H1 (cell line): ENCODE results near the gene PTPA. TPM values are rescaled to one million over a fixed set of nuclear protein-coding genes. Genes with fewer than 3 reads are reported as not detected.

Source experiments
- CTCF ChIA-PET: fragments of 300-600 bp; sonication (Branson Sonifier 250); formaldehyde crosslinking; loops from one replicate; lab custom pipeline; 2021; ENCODE audit not compliant: partially characterized antibody; lab: Charles Lee
- POLR2A ChIA-PET: fragments of 300-600 bp; sonication (Branson Sonifier 250); formaldehyde crosslinking; loops from one replicate; lab custom pipeline; 2021; ENCODE audit warnings: inconsistent platforms; ENCODE audit not compliant: partially characterized antibody; lab: Charles Lee
- DNase-seq, 2 experiments: peaks; one replicate each; pipeline versions ENCODE4 v3.0.0 to v3.0.0-alpha.2; 2010 to 2022; ENCODE audit warnings: low spot score in 2 of 2, low read depth in 1 of 2, mixed read lengths in 1 of 2
- FAIRE-seq: peaks from 2 replicates; lab custom pipeline; 2011; peaks lifted over from hg19 to GRCh38; lab: Jason Lieb, UNC
- H2AFZ ChIP-seq: 2 replicates; pipeline ENCODE4 v1.8.1; 2012; ENCODE audit warnings: low read length, inconsistent platforms
- H2AK5ac ChIP-seq: 2 replicates; pipeline ENCODE4 v1.6.1; 2013; ENCODE audit warnings: low read depth, low read length
- H2BK120ac ChIP-seq: replicated peaks from 2 replicates; pipeline ENCODE3; 2013; ENCODE audit warnings: low read depth, low read length, inconsistent platforms
- H2BK12ac ChIP-seq: 2 replicates; pipeline ENCODE4 v1.6.1; 2013; ENCODE audit warnings: low read depth, low read length
- H2BK15ac ChIP-seq: 2 replicates; pipeline ENCODE4 v1.6.1; 2013; ENCODE audit warnings: low read length
- H2BK20ac ChIP-seq: 2 replicates; pipeline ENCODE4 v1.6.1; 2013; ENCODE audit warnings: low read length
- H2BK5ac ChIP-seq: 2 replicates; pipeline ENCODE4 v1.6.1; 2013; ENCODE audit warnings: low read depth, low read length
- H3K14ac ChIP-seq: 2 replicates; pipeline ENCODE4 v1.6.1; 2013; ENCODE audit warnings: inconsistent platforms; ENCODE audit not compliant: insufficient read length
- H3K18ac ChIP-seq: 2 replicates; pipeline ENCODE4 v1.6.1; 2013; ENCODE audit warnings: low read length; ENCODE audit errors: extremely low read depth
- H3K23ac ChIP-seq: 2 replicates; pipeline ENCODE4 v1.6.1; 2013; ENCODE audit warnings: inconsistent platforms; ENCODE audit not compliant: insufficient read length
- H3K23me2 ChIP-seq: 2 replicates; pipeline ENCODE4 v1.6.1; 2013; ENCODE audit warnings: low read depth, low read length
- H3K27ac ChIP-seq: 2 replicates; pipeline ENCODE4 v1.6.1; 2011; ENCODE audit warnings: low read depth, low read length, inconsistent platforms
- H3K27me3 ChIP-seq, 4 experiments: replicated peaks in 1 of 4; 1 replicate in 1 of 4; 2 replicates in 3 of 4; pipeline versions ENCODE4 v1.6.1 to v1.8.1; 2011 to 2013; ENCODE audit warnings: low read length in 3 of 4, mild to moderate bottlenecking in 3 of 4, inconsistent platforms in 2 of 4, mixed read lengths in 2 of 4, moderate library complexity in 1 of 4; ENCODE audit not compliant: control insufficient read depth in 3 of 4, insufficient read depth in 3 of 4; ENCODE audit errors: extremely low read depth in 1 of 4
- H3K36me3 ChIP-seq, 4 experiments: 2 replicates each; pipeline versions ENCODE4 v1.6.1 to v1.8.1; 2011 to 2013; ENCODE audit warnings: mild to moderate bottlenecking in 4 of 4, low read length in 3 of 4, moderate library complexity in 2 of 4, control low read depth in 1 of 4, inconsistent platforms in 1 of 4; ENCODE audit not compliant: insufficient read depth in 4 of 4, control insufficient read depth in 2 of 4
- H3K4ac ChIP-seq: replicated peaks from 2 replicates; pipeline ENCODE3; 2013; ENCODE audit warnings: low read length, low read depth, mixed read lengths, inconsistent platforms; ENCODE audit not compliant: insufficient read length
- H3K4me1 ChIP-seq, 4 experiments: replicated peaks in 1 of 4; 1 replicate in 1 of 4; 2 replicates in 3 of 4; pipeline versions ENCODE4 v1.6.1 to v1.8.1; 2011 to 2013; ENCODE audit warnings: low read length in 3 of 4, inconsistent platforms in 2 of 4, mixed read lengths in 1 of 4; ENCODE audit not compliant: insufficient read depth in 4 of 4, control insufficient read depth in 3 of 4
- H3K4me2 ChIP-seq, 2 experiments: 2 replicates each; pipeline versions ENCODE4 v1.6.1 to v1.8.1; 2011 to 2013; ENCODE audit warnings: low read depth in 2 of 2, low read length in 2 of 2, control low read depth in 1 of 2, inconsistent platforms in 1 of 2, mild to moderate bottlenecking in 1 of 2; ENCODE audit not compliant: insufficient read depth in 1 of 2
- H3K4me3 ChIP-seq, 4 experiments: fragments of 200-600, 300-600 bp in 1 of 4; sonication (generic), shearing (Covaris generic), sonication (Bioruptor Twin) in 1 of 4; 2 replicates each; pipeline versions ENCODE4 v1.5.1 to v1.8.1; 2011 to 2016; ENCODE audit warnings: low read length in 4 of 4, low read depth in 3 of 4, control low read depth in 2 of 4, inconsistent platforms in 2 of 4, mild to moderate bottlenecking in 2 of 4, mixed read lengths in 1 of 4, moderate library complexity in 1 of 4; ENCODE audit not compliant: insufficient read depth in 2 of 4; ENCODE audit errors: extremely low read depth in 1 of 4
- H3K56ac ChIP-seq: replicated peaks from 2 replicates; pipeline ENCODE3; 2013; ENCODE audit warnings: low read depth, mild to moderate bottlenecking, mixed read lengths, low read length, inconsistent platforms; ENCODE audit not compliant: insufficient read length
- H3K79me1 ChIP-seq: 2 replicates; pipeline ENCODE4 v1.6.1; 2013; ENCODE audit warnings: low read depth, low read length, control low read depth
- H3K79me2 ChIP-seq, 2 experiments: 2 replicates each; pipeline versions ENCODE4 v1.6.1 to v1.8.1; 2012 to 2013; ENCODE audit warnings: low read length in 2 of 2, mild to moderate bottlenecking in 2 of 2, inconsistent platforms in 1 of 2; ENCODE audit not compliant: insufficient read depth in 2 of 2, control insufficient read depth in 1 of 2
- H3K9ac ChIP-seq, 4 experiments: replicated peaks in 1 of 4; 1 replicate in 1 of 4; 2 replicates in 3 of 4; pipeline versions ENCODE4 v1.6.1 to v1.8.1; 2011 to 2013; ENCODE audit warnings: low read depth in 3 of 4, low read length in 3 of 4, control low read depth in 2 of 4, mild to moderate bottlenecking in 2 of 4, moderate library complexity in 2 of 4, inconsistent platforms in 1 of 4; ENCODE audit errors: extremely low read depth in 1 of 4
- H3K9me3 ChIP-seq, 2 experiments: 2 replicates each; pipeline versions ENCODE4 v1.6.1 to v1.8.1; 2012 to 2013; ENCODE audit warnings: mild to moderate bottlenecking in 2 of 2, moderate library complexity in 2 of 2, control low read depth in 1 of 2, inconsistent platforms in 1 of 2, low read depth in 1 of 2, low read length in 1 of 2, mixed read lengths in 1 of 2; ENCODE audit not compliant: insufficient read depth in 2 of 2
- H4K20me1 ChIP-seq, 2 experiments: replicated peaks in 1 of 2; 2 replicates each; pipeline versions ENCODE3 to v1.8.1; 2011 to 2013; ENCODE audit warnings: inconsistent platforms in 2 of 2, low read length in 2 of 2, mild to moderate bottlenecking in 1 of 2; ENCODE audit not compliant: insufficient read depth in 2 of 2, control insufficient read depth in 1 of 2
- H4K5ac ChIP-seq: 2 replicates; pipeline ENCODE4 v1.6.1; 2013; ENCODE audit warnings: low read length, low read depth, mixed read lengths, inconsistent platforms; ENCODE audit not compliant: insufficient read length
- H4K8ac ChIP-seq: 2 replicates; pipeline ENCODE4 v1.8.0; 2013; ENCODE audit warnings: mild to moderate bottlenecking, moderate library complexity, low read length, inconsistent platforms; ENCODE audit not compliant: insufficient read depth; ENCODE audit errors: extremely low read depth
- H4K91ac ChIP-seq: replicated peaks from 2 replicates; pipeline ENCODE3; 2013; ENCODE audit warnings: low read length, mixed read lengths, inconsistent platforms; ENCODE audit not compliant: insufficient read length
- CTCF ChIP-seq, 3 experiments: IDR thresholded peaks; 1 replicate in 2 of 3; 2 replicates in 1 of 3; pipeline versions ENCODE4 v1.5.1 to v1.6.1; 2011; ENCODE audit warnings: low read length in 3 of 3, mild to moderate bottlenecking in 3 of 3, inconsistent platforms in 2 of 3, low read depth in 1 of 3, moderate library complexity in 1 of 3; ENCODE audit not compliant: insufficient read depth in 1 of 3; ENCODE audit errors: control extremely low read depth in 1 of 3
- GABPA ChIP-seq: IDR thresholded peaks from 2 replicates; pipeline ENCODE4 v1.6.1; 2011; ENCODE audit warnings: mild to moderate bottlenecking, low read length, moderate library complexity, borderline replicate concordance; ENCODE audit not compliant: insufficient read depth
- RAD21 ChIP-seq, 2 experiments: IDR thresholded peaks in 1 of 2; conservative IDR thresholded peaks in 1 of 2; 2 replicates each; pipeline ENCODE4 v1.6.1; 2011; ENCODE audit warnings: low read depth in 2 of 2, low read length in 2 of 2, improper control_type of control experiment in 1 of 2, inconsistent platforms in 1 of 2, mild to moderate bottlenecking in 1 of 2, moderate library complexity in 1 of 2
- SIN3A ChIP-seq, 2 experiments: IDR thresholded peaks in 1 of 2; conservative IDR thresholded peaks in 1 of 2; 2 replicates each; pipeline ENCODE4 v1.6.1; 2011 to 2012; ENCODE audit warnings: low read length in 2 of 2, improper control_type of control experiment in 1 of 2, low read depth in 1 of 2, mild to moderate bottlenecking in 1 of 2
- SP1 ChIP-seq: IDR thresholded peaks from 2 replicates; pipeline ENCODE4 v1.6.1; 2011; ENCODE audit warnings: low read depth, low read length
- TEAD4 ChIP-seq: IDR thresholded peaks from 2 replicates; pipeline ENCODE4 v1.6.1; 2012; ENCODE audit warnings: low read depth, low read length, inconsistent platforms, mixed read lengths
- WGBS, 2 experiments: shearing (Covaris generic) in 1 of 2; methylation state at CpG; one replicate each; pipeline versions ENCODE4 v1.1.6 to v1.1.7; 2013 to 2015; ENCODE audit warnings: low lambda C conversion rate in 2 of 2, mixed read lengths in 2 of 2, inconsistent platforms in 1 of 2, low coverage in 1 of 2, missing lambda C conversion rate in 1 of 2; ENCODE audit not compliant: insufficient replicate concordance in 2 of 2, insufficient coverage in 1 of 2, insufficient read length in 1 of 2; ENCODE audit errors: extremely low coverage in 1 of 2, missing lambda C conversion rate in 1 of 2; 5-methylcytosine and 5-hydroxymethylcytosine counted together
- polyA plus RNA-seq, 7 experiments: library from polyadenylated mRNA; depleted of rRNA in 3 of 7; stranded (reverse) in 5 of 7; unstranded in 2 of 7; fragments of >200 nt in 5 of 7; fragments of 200-250 nt in 2 of 7; gene quantifications; 1 replicate in 5 of 7; 2 replicates in 1 of 7; 4 replicates in 1 of 7; pipeline versions ENCODE4 v1.2.1 to v1.2.3, GENCODE V29; 2011 to 2013; ENCODE audit warnings: missing spikeins in 2 of 7, mixed read lengths in 2 of 7
- total RNA-seq: library from RNA; stranded (reverse); fragmentation: NEBNext Ultra II Directional; extraction: Animal tissue kit (Norgen Biotek cat#: 25700); gene quantifications from 2 replicates; pipeline ENCODE4 v1.2.1, GENCODE V29; 2021

Gene PTPA
- total and polyA plus RNA-seq, 2 of the 8 experiments (the other 6 are each of a cell fraction or from before 2014, with no cell fraction given): 114 to 145 TPM

GRCh38 chr9:129143031-129143927 is 32.1 kb downstream of the PTPA start:
- peak overlapping the region; percentile 6 for H4K5ac ChIP-seq
- peaks cover 11% of the 10 kb centered on the region; the same call in 1 of the 2 replicates for H3K23me2 ChIP-seq
- H2BK120ac ChIP-seq: no peak overlapping the region
- ChIA-PET POLR2A (interaction anchor here (0.6 to 4.7 kb wide), 20 partner anchors 9 to 481 kb away, joined by 3 to 37 read pairs (median 4); partner anchors contain the start of genes IER5L and PTPA), CTCF (interaction anchor here (0.5 to 36.8 kb wide), 51 partner anchors 11 to 666 kb away, joined by 3 to 831 read pairs (median 4); partner anchors contain the start of genes C9orf50, IER5L and NTMT1)
- H3K14ac ChIP-seq: no peak overlapping the region
- H2BK20ac ChIP-seq: no peak overlapping the region
- H3K4me3 ChIP-seq: peak overlapping the region in 1 of 4 experiments; percentile 30; a peak in 1 of 8 replicates
- peak; percentile 13 for FAIRE-seq
- TF ChIP-seq TEAD4 (peak; percentile 59), CTCF (IDR thresholded peaks at IDR 0.05; ENCODE audit: control extremely low read depth in 1 of 3, insufficient read depth in 1 of 3, low read depth in 1 of 3, low read length in 3 of 3) (peak in 2 of 3 experiments; percentile 79 to 99; a peak in 3 of 4 replicates), RAD21 (IDR thresholded peaks at IDR 0.05 in 1 of 2, conservative IDR thresholded peaks at IDR 0.05 in 1 of 2; ENCODE audit: low read depth in 2 of 2, low read length in 2 of 2) (peak; percentile 43 to 62), GABPA (no peak), SP1 (0 out of 2 replicates have a peak, but pooled peaks have one; percentile 39), SIN3A (conservative IDR thresholded peaks at IDR 0.05 in 1 of 2, IDR thresholded peaks at IDR 0.05 in 1 of 2; ENCODE audit: low read depth in 1 of 2, low read length in 2 of 2) (0 out of 4 replicates have a peak, but pooled peaks have one; percentile 25 to 27)
- peak overlapping the region; percentile 18; the same call in 1 of the 2 replicates for H2BK12ac ChIP-seq
- H4K8ac ChIP-seq: no peak overlapping the region; the same call in 1 of the 2 replicates
- WGBS, 2 experiments: 52% methylated on average over 9 of the region's 14 CpGs; no CpG with 5 or more reads in 1 of the 2 experiments
- H4K91ac ChIP-seq: peak overlapping the region; percentile 49
- H3K23ac ChIP-seq: no peak overlapping the region
- peaks cover 37 to 58% (median 49%) of the 10 kb centered on the region in 4 experiments for H3K4me1 ChIP-seq
- H3K79me1 ChIP-seq: peaks cover 12% of the 10 kb centered on the region; the same call in 1 of the 2 replicates
- H2AK5ac ChIP-seq: no peak overlapping the region
- peak overlapping the region; percentile 20; the same call in 1 of the 2 replicates for H3K18ac ChIP-seq
- no peak overlapping the region for H3K9ac ChIP-seq
- H4K20me1 ChIP-seq: peaks cover 2 to 5% of the 10 kb centered on the region in 2 experiments
- peaks cover 2 to 11% of the 10 kb centered on the region in 2 experiments; a peak in 2 of 4 replicates for H3K79me2 ChIP-seq
- H2BK5ac ChIP-seq: peak overlapping the region; percentile 50
- no peaks in the 10 kb centered on the region for H3K9me3 ChIP-seq
- H3K56ac ChIP-seq: no peak overlapping the region
- H2BK15ac ChIP-seq: 0 out of 2 replicates have a peak overlapping the region, but pooled peaks have one; percentile 3
- H3K4me2 ChIP-seq: peak overlapping the region; percentile 48 to 90; a peak in 3 of 4 replicates
- DNase-seq: peak in 1 of 2 experiments; percentile 90
- no peaks in the 10 kb centered on the region for H3K27me3 ChIP-seq
- peak overlapping the region; percentile 48 for H3K4ac ChIP-seq
- H2AFZ ChIP-seq: no peak overlapping the region
- peaks cover 0 to 17% (median 4%) of the 10 kb centered on the region in 4 experiments; a peak in 3 of 8 replicates for H3K36me3 ChIP-seq
- peak overlapping the region; percentile 43; the same call in 1 of the 2 replicates for H3K27ac ChIP-seq
